AG09319 (cell line): Measurements from ENCODE around the gene SPRY4.
A peak's percentile ranks its signal among the peaks of the same experiment; 100 is the strongest.

Experiments used
- DNase-seq: peaks from one replicate; pipeline ENCODE4 v3.0.0-alpha.2; 2010; ENCODE audit warnings: low read depth; ENCODE audit errors: extremely low read depth
- CTCF ChIP-seq: IDR thresholded peaks from 2 replicates; pipeline ENCODE4 v1.5.1; 2011; ENCODE audit warnings: low read depth, mild to moderate bottlenecking, inconsistent platforms, low read length, moderate library complexity

The SPRY4 gene

GRCh38 chr5:142330444-142330843 is 5.6 kb upstream of the SPRY4 start:
- no peak for TF ChIP-seq CTCF
- no peak for DNase-seq

GRCh38 chr5:142330026-142330425 is 5.2 kb upstream of the SPRY4 start:
- no peak for DNase-seq
- TF ChIP-seq CTCF: no peak

GRCh38 chr5:142327111-142327842 is 2.5 kb upstream of the SPRY4 start:
- peak; percentile 50 for DNase-seq
- TF ChIP-seq CTCF: peak; percentile 44

- no peak for DNase-seq
- no peak for TF ChIP-seq CTCF
Measured at GRCh38 chr5:142326480-142326938, 1.7 kb upstream of the SPRY4 start.

GRCh38 chr5:142325725-142326479 is 1.1 kb upstream of the SPRY4 start:
- peak; percentile 28 for DNase-seq
- TF ChIP-seq CTCF: no peak

GRCh38 chr5:142324136-142324870 is 518 bp downstream of the SPRY4 start:
- DNase-seq: no peak
- peak; percentile 23 for TF ChIP-seq CTCF
